ENCODE results near the gene BCR. TPM values are rescaled to one million over a fixed set of nuclear protein-coding genes. Genes with fewer than 3 reads are reported as not detected.

BCR gene
- polyA plus RNA-seq, 1 donor from 2014 or later, result 57.5 TPM

- Histone ChIP-seq H3K9me2 (ENCODE audit: insufficient read depth, low read length) (no peaks in the 10 kb centered on the region), H3K27ac (ENCODE audit: low read length) (no peak overlapping the region), H3K4me3 (ENCODE audit: low read length) (no peak overlapping the region)
These were observed 24.5 kb upstream of the BCR start for GRCh38 chr22:23155831-23156230.

GRCh38 chr22:23156286-23156685 is 24.0 kb upstream of the BCR start:
- no peak overlapping the region for H3K4me3 ChIP-seq (ENCODE audit: low read length)
- H3K27me3 ChIP-seq (ENCODE audit: insufficient read depth, low read depth, low read length), result no peaks in the 10 kb centered on the region
- no peaks in the 10 kb centered on the region for H3F3A ChIP-seq (ENCODE audit: insufficient read depth, low read length, poor library complexity, severe bottlenecking)
- H4K20me1 ChIP-seq (ENCODE audit: insufficient read depth), result no peaks in the 10 kb centered on the region
- H3K9me2 ChIP-seq (ENCODE audit: insufficient read depth, low read length), result no peaks in the 10 kb centered on the region
- no peak overlapping the region for H3K9ac ChIP-seq (ENCODE audit: low read length)
- TF ChIP-seq CTCF (IDR thresholded peaks at IDR 0.05; ENCODE audit: poor library complexity, severe bottlenecking) (no peak), EZH2 (IDR thresholded peaks at IDR 0.05; ENCODE audit: borderline replicate concordance, insufficient read depth, low read length, poor library complexity, severe bottlenecking) (no peak), POLR2AphosphoS5 (IDR thresholded peaks at IDR 0.05) (no peak), EP300 (conservative IDR thresholded peaks at IDR 0.05; ENCODE audit: poor library complexity, severe bottlenecking) (no peak), TAF1 (IDR thresholded peaks at IDR 0.05; ENCODE audit: low read depth) (no peak), RAD21 (conservative IDR thresholded peaks at IDR 0.05) (no peak), SMC3 (conservative IDR thresholded peaks at IDR 0.05; ENCODE audit: poor library complexity) (no peak), MXI1 (conservative IDR thresholded peaks at IDR 0.05; ENCODE audit: poor library complexity, severe bottlenecking) (no peak)
- TF ChIP-seq, protein P1, sequence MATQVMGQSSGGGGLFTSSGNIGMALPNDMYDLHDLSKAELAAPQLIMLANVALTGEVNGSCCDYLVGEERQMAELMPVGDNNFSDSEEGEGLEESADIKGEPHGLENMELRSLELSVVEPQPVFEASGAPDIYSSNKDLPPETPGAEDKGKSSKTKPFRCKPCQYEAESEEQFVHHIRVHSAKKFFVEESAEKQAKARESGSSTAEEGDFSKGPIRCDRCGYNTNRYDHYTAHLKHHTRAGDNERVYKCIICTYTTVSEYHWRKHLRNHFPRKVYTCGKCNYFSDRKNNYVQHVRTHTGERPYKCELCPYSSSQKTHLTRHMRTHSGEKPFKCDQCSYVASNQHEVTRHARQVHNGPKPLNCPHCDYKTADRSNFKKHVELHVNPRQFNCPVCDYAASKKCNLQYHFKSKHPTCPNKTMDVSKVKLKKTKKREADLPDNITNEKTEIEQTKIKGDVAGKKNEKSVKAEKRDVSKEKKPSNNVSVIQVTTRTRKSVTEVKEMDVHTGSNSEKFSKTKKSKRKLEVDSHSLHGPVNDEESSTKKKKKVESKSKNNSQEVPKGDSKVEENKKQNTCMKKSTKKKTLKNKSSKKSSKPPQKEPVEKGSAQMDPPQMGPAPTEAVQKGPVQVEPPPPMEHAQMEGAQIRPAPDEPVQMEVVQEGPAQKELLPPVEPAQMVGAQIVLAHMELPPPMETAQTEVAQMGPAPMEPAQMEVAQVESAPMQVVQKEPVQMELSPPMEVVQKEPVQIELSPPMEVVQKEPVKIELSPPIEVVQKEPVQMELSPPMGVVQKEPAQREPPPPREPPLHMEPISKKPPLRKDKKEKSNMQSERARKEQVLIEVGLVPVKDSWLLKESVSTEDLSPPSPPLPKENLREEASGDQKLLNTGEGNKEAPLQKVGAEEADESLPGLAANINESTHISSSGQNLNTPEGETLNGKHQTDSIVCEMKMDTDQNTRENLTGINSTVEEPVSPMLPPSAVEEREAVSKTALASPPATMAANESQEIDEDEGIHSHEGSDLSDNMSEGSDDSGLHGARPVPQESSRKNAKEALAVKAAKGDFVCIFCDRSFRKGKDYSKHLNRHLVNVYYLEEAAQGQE (IDR thresholded peaks at IDR 0.05; ENCODE audit: borderline replicate concordance), result no peak
- H3K9me3 ChIP-seq (ENCODE audit: low read length), result no peaks in the 10 kb centered on the region
- H3K4me2 ChIP-seq (ENCODE audit: low read length), result no peak overlapping the region
- no peak overlapping the region for H3K27ac ChIP-seq (ENCODE audit: low read length)
- H3K79me2 ChIP-seq (replicated peaks; ENCODE audit: insufficient read depth, low read length), result no peaks in the 10 kb centered on the region
- H2AFZ ChIP-seq (ENCODE audit: low read depth, low read length), result no peak overlapping the region
- no peaks in the 10 kb centered on the region for H3K36me3 ChIP-seq (ENCODE audit: insufficient read depth, low read length)

More at GRCh38 chr22:23155831-23156230, 24.5 kb upstream of the BCR start:
- Histone ChIP-seq H3K9ac (ENCODE audit: low read length) (no peak overlapping the region), H3K4me2 (ENCODE audit: low read length) (no peak overlapping the region), H3K27me3 (ENCODE audit: insufficient read depth, low read depth, low read length) (no peaks in the 10 kb centered on the region), H3F3A (ENCODE audit: insufficient read depth, low read length, poor library complexity, severe bottlenecking) (no peaks in the 10 kb centered on the region), H4K20me1 (ENCODE audit: insufficient read depth) (no peaks in the 10 kb centered on the region), H3K79me2 (replicated peaks; ENCODE audit: insufficient read depth, low read length) (no peaks in the 10 kb centered on the region), H3K36me3 (ENCODE audit: insufficient read depth, low read length) (no peaks in the 10 kb centered on the region), H3K9me3 (ENCODE audit: low read length) (no peaks in the 10 kb centered on the region), H2AFZ (ENCODE audit: low read depth, low read length) (no peak overlapping the region)
- TF ChIP-seq SMC3 (conservative IDR thresholded peaks at IDR 0.05; ENCODE audit: poor library complexity) (no peak), POLR2AphosphoS5 (IDR thresholded peaks at IDR 0.05) (no peak), EZH2 (IDR thresholded peaks at IDR 0.05; ENCODE audit: borderline replicate concordance, insufficient read depth, low read length, poor library complexity, severe bottlenecking) (no peak), MXI1 (conservative IDR thresholded peaks at IDR 0.05; ENCODE audit: poor library complexity, severe bottlenecking) (no peak), CTCF (IDR thresholded peaks at IDR 0.05; ENCODE audit: poor library complexity, severe bottlenecking) (no peak), RAD21 (conservative IDR thresholded peaks at IDR 0.05) (no peak), EP300 (conservative IDR thresholded peaks at IDR 0.05; ENCODE audit: poor library complexity, severe bottlenecking) (no peak)
- TF ChIP-seq, protein P1 (IDR thresholded peaks at IDR 0.05; ENCODE audit: borderline replicate concordance), result no peak
